Caco-2 (cell line): ENCODE results near the gene HOXB3. TPM values are rescaled to one million over a fixed set of nuclear protein-coding genes. Genes with fewer than 3 reads are reported as not detected.

Experiments
- BruUV-seq: library from RNA; stranded (reverse); fragments of 400-500 nt; replicated peaks from 2 replicates; lab custom pipeline; 2021; lab: Mats Ljungman, UMichigan
- CTCF ChIA-PET: fragments of 300-600 bp; sonication (Branson Sonifier 250); formaldehyde crosslinking; loops from one replicate; lab custom pipeline; 2022; ENCODE audit warnings: antibody characterized with exemption; lab: Charles Lee
- POLR2A ChIA-PET: fragments of 300-600 bp; sonication (Branson Sonifier 250); formaldehyde crosslinking; loops from one replicate; lab custom pipeline; 2022; ENCODE audit warnings: antibody characterized with exemption; lab: Charles Lee
- DNase-seq, 2 experiments: peaks; one replicate each; pipeline versions ENCODE4 v3.0.0 to v3.0.0-alpha.2; 2020 to 2022
- H3K27me3 ChIP-seq: replicated peaks from 2 replicates; pipeline ENCODE4 v1.6.0; 2011; ENCODE audit warnings: low read length; ENCODE audit not compliant: control insufficient read depth, insufficient read depth
- H3K36me3 ChIP-seq: 2 replicates; pipeline ENCODE4 v1.5.1; 2011; ENCODE audit warnings: low read length; ENCODE audit not compliant: control insufficient read depth, insufficient read depth
- H3K4me1 ChIP-seq: fragments of 250-450 bp; sonication (Bioruptor Pico); 2 replicates; pipeline ENCODE4 v1.5.1; 2020; ENCODE audit warnings: mild to moderate bottlenecking
- H3K4me3 ChIP-seq: 2 replicates; pipeline ENCODE4 v1.5.1; 2011; ENCODE audit warnings: low read depth, mild to moderate bottlenecking, control low read depth, low read length
- H3K9me3 ChIP-seq: fragments of 250-450 bp; sonication (Bioruptor Pico); 2 replicates; pipeline ENCODE4 v1.5.1; 2020; ENCODE audit warnings: mild to moderate bottlenecking, moderate library complexity
- H3K27ac Mint-ChIP-seq: one replicate; pipeline ENCODE4 v1.8.0; 2022; ENCODE audit warnings: mixed read lengths; ENCODE audit not compliant: unreplicated experiment
- H3K27me3 Mint-ChIP-seq: one replicate; pipeline ENCODE4 v1.8.0; 2022; ENCODE audit warnings: mixed read lengths; ENCODE audit not compliant: insufficient read depth, unreplicated experiment
- H3K36me3 Mint-ChIP-seq: one replicate; pipeline ENCODE4 v1.8.0; 2022; ENCODE audit warnings: mild to moderate bottlenecking, mixed read lengths; ENCODE audit not compliant: insufficient read depth, unreplicated experiment
- H3K4me1 Mint-ChIP-seq: one replicate; pipeline ENCODE4 v1.8.0; 2022; ENCODE audit warnings: low read depth, mixed read lengths; ENCODE audit not compliant: unreplicated experiment
- H3K4me3 Mint-ChIP-seq: one replicate; pipeline ENCODE4 v1.8.0; 2022; ENCODE audit warnings: mild to moderate bottlenecking, moderate library complexity, mixed read lengths; ENCODE audit not compliant: unreplicated experiment
- H3K9me3 Mint-ChIP-seq: one replicate; pipeline ENCODE4 v1.8.0; 2022; ENCODE audit warnings: mixed read lengths; ENCODE audit not compliant: unreplicated experiment
- intact Hi-C: fragments of 100-400 bp; cut with micrococcal nuclease; formaldehyde crosslinking; loops from one replicate; pipeline ENCODE4 v1.10.0; 2022; ENCODE audit not compliant: unreplicated experiment
- total RNA-seq: library from RNA; stranded (reverse); gene quantifications from 2 replicates; pipeline ENCODE4 v1.2.3, GENCODE V29; 2022
- TF ChIP-seq, protein P1 (sequence below), 2 experiments: fragments of 200-600 bp in 1 of 2; IDR thresholded peaks; 1 replicate in 1 of 2; 2 replicates in 1 of 2; pipeline versions ENCODE4 v1.5.1 to v1.8.0; 2011 to 2022; ENCODE audit warnings: antibody characterized with exemption in 1 of 2, control low read depth in 1 of 2, inconsistent platforms in 1 of 2, low read depth in 1 of 2, low read length in 1 of 2, mild to moderate bottlenecking in 1 of 2, moderate library complexity in 1 of 2; ENCODE audit not compliant: insufficient read depth in 1 of 2, severe bottlenecking in 1 of 2, unreplicated experiment in 1 of 2

Gene HOXB3
- total RNA-seq, 1 experiment from 2014 or later, result 7.2 TPM

DNA sequence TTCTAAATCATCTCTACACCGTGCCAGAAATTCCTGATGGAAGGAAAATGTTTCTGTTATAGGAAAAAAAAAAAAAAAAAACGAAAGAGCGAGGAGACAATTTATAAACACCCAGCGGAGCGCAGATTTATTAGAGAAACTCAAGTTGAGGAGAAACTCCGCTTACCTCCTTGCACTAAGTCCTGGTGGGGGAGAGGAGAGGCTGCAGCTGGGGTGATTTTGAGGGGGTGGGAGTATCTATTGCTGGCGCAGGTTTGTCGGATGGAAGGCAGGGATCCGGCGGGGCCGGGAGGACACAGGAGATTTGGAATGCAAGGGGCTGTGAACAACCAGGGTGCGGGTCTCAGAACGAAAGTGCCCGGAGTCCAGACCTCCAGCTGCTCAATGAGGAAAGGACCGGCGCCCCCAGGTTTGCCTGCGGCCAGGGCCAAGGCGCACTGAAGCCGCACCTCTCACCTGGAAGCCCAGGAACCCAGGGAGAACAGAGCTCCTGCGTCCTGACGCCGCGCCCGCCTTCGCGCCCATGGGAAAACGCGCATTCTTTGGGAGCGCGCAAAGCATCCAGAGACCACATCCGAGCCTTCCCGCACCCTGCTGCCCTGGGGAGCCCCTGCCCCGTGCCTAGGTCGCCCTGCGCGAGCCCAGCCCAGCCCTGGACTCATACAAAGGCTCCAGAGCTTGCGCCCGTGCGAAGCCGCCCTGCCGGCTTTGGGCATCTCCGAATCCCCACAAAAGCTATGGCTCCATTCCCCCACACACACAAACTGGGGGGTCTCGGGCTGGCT, 27.6 kb upstream of the HOXB3 start:
- H3K4me3 ChIP-seq, result no peak overlapping the region

DNA sequence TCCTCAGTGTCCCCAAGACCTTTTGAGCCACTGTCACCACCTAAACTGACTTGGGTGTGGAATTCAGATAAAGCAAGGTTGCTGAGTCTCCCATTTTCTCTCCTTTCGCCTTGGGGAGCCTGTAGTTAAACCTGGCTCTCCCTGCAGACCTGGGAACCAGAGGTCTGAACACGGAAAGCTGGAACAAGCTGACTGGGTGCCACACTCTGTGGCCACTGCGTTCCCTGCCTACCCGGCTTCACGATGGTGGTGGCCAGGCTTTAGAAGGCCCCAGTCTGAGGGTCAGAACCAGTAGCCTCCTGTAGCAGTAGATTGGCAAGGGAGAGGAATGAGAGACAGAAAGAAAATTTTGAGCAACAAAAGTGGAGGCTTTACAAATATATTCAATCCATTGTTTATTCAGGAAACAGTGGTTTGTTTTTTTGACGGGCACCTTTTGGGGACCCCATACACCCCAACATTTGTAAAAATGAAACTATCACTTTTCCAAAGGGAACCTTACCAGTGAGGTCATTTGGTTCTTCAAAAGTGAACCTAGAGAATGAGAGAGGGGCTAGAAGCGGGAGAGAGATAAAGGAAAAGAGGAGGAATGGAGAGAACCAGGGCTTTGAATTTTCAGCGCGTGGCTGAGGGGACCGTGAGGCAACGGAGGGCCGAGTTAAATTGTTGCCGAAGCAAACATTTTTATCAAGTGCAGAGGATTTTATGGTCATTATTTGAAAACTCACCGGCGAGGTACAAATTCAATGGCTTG, 26.9 kb upstream of the HOXB3 start:
- ChIA-PET CTCF (interaction anchor here (0.6 to 2.3 kb wide), 12 partner anchors 7 to 437 kb away, joined by 3 to 11 read pairs (median 4); partner anchors contain the start of gene HOXB6), POLR2A (interaction anchor here (0.6 kb wide), 2 partner anchors 9 to 568 kb away, joined by 3 to 6 read pairs; partner anchors contain the start of gene HOXB9)
- TF ChIP-seq, protein P1, sequence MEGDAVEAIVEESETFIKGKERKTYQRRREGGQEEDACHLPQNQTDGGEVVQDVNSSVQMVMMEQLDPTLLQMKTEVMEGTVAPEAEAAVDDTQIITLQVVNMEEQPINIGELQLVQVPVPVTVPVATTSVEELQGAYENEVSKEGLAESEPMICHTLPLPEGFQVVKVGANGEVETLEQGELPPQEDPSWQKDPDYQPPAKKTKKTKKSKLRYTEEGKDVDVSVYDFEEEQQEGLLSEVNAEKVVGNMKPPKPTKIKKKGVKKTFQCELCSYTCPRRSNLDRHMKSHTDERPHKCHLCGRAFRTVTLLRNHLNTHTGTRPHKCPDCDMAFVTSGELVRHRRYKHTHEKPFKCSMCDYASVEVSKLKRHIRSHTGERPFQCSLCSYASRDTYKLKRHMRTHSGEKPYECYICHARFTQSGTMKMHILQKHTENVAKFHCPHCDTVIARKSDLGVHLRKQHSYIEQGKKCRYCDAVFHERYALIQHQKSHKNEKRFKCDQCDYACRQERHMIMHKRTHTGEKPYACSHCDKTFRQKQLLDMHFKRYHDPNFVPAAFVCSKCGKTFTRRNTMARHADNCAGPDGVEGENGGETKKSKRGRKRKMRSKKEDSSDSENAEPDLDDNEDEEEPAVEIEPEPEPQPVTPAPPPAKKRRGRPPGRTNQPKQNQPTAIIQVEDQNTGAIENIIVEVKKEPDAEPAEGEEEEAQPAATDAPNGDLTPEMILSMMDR (IDR thresholded peaks at IDR 0.05; ENCODE audit: insufficient read depth in 1 of 2, low read depth in 1 of 2, low read length in 1 of 2, severe bottlenecking in 1 of 2, unreplicated experiment in 1 of 2), result no peak
- no TSS peak for BruUV-seq
- Mint-ChIP-seq H3K27me3 (peaks cover 65% of the 10 kb centered on the region), H3K9me3 (no peaks in the 10 kb centered on the region), H3K36me3 (peaks cover 7% of the 10 kb centered on the region), H3K27ac (no peak overlapping the region), H3K4me1 (peaks cover 43% of the 10 kb centered on the region), H3K4me3 (peak overlapping the region; percentile 8)
- H3K9me3 ChIP-seq, result no peaks in the 10 kb centered on the region
- intact Hi-C loops, result no loop called here
- H3K4me3 ChIP-seq, result no peak overlapping the region
- H3K36me3 ChIP-seq, result no peaks in the 10 kb centered on the region
- peaks cover 18% of the 10 kb centered on the region for H3K27me3 ChIP-seq
- DNase-seq, result no peak
- peaks cover 4% of the 10 kb centered on the region for H3K4me1 ChIP-seq

More for the DNA sequence above, 27.6 kb upstream of the HOXB3 start:
- no peak overlapping the region for H3K27ac Mint-ChIP-seq
- H3K27me3 Mint-ChIP-seq, result peaks cover 66% of the 10 kb centered on the region
- Histone ChIP-seq H3K4me1 (peaks cover 4% of the 10 kb centered on the region), H3K36me3 (no peaks in the 10 kb centered on the region), H3K27me3 (peaks cover 22% of the 10 kb centered on the region), H3K9me3 (no peaks in the 10 kb centered on the region)
- H3K9me3 Mint-ChIP-seq, result no peaks in the 10 kb centered on the region
- peaks cover 38% of the 10 kb centered on the region for H3K4me1 Mint-ChIP-seq
- peak overlapping the region; percentile 63 for H3K4me3 Mint-ChIP-seq
- ChIA-PET CTCF (interaction anchor here (0.6 to 2.3 kb wide), 16 partner anchors 8 to 1085 kb away, joined by 3 to 11 read pairs (median 4); no protein-coding TSS in a partner anchor), POLR2A (interaction anchor here (0.6 to 0.9 kb wide), 2 partner anchors 205 to 569 kb away, joined by 5 to 6 read pairs; no protein-coding TSS in a partner anchor)
- H3K36me3 Mint-ChIP-seq, result peaks cover 7% of the 10 kb centered on the region
- intact Hi-C loops, result loop anchor here (1.0 to 2.0 kb wide), 7 partner anchors 125 to 593 kb away; no protein-coding TSS in a partner anchor
- peak; percentile 44 to 56 for DNase-seq
- TF ChIP-seq, protein P1 (IDR thresholded peaks at IDR 0.05; ENCODE audit: insufficient read depth in 1 of 2, low read depth in 1 of 2, low read length in 1 of 2, severe bottlenecking in 1 of 2, unreplicated experiment in 1 of 2), result no peak
- BruUV-seq, result no TSS peak
